Endothelial cell of coronary artery (primary cell): ENCODE data around the gene PLAAT4. TPM values are rescaled to one million over a fixed set of nuclear protein-coding genes. Genes with fewer than 3 reads are reported as not detected.

Experiments used
- total RNA-seq: library from RNA; depleted of rRNA; stranded (reverse); fragments of >200 nt; gene quantifications from 2 replicates; pipeline ENCODE4 v1.2.3, GENCODE V29; 2014

The PLAAT4 gene
- 0.81 and 2.9 TPM in 2 replicates for total RNA-seq

GRCh38 chr11:63536669-63537292 is at the start of gene PLAAT4:
Gene PLAAT4, plus strand, starts transcription at chr11:63536808. Its CDS starts 61 bp downstream, at chr11:63536869.

DNA sequence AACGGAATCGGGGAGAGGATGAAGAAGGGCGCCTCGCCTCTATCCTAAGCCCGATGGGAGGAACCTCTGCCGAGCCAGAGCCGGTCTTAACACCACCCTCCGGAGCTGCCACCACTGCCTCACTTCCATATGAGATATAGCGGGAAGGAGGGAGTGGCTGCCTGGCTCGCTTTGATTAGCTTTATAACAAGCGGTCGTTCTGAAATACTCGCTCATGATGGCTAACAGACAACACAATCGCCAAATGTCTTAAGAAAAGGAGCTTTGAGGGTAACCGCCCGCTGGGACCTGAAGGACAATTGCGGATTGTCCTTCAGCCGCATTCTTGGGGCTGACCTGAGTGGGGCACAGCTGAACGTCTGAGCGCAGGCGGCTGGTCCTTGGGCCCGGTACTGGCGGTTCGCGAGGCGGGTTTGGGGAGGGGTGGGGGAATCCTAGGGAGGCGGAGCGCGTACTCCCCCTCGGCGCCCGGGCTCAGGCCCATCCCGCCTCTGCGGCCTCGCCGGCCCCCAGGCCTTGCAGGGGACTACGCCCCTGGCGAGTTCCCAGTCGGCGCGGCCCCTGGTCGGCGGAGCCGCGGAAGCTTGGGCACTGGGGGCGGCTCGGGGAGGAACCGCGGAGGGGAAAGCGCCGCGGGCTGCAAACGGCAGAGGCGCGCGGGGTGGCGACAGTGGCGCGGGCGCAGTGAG is 45.9 kb upstream of the PLAAT4 start, which contains the start of gene PLAAT5:
TSS of gene PLAAT5 (minus strand) at position 617 of the 689 bp plus-strand sequence. CDS start at position 484, 133 bp downstream.

DNA sequence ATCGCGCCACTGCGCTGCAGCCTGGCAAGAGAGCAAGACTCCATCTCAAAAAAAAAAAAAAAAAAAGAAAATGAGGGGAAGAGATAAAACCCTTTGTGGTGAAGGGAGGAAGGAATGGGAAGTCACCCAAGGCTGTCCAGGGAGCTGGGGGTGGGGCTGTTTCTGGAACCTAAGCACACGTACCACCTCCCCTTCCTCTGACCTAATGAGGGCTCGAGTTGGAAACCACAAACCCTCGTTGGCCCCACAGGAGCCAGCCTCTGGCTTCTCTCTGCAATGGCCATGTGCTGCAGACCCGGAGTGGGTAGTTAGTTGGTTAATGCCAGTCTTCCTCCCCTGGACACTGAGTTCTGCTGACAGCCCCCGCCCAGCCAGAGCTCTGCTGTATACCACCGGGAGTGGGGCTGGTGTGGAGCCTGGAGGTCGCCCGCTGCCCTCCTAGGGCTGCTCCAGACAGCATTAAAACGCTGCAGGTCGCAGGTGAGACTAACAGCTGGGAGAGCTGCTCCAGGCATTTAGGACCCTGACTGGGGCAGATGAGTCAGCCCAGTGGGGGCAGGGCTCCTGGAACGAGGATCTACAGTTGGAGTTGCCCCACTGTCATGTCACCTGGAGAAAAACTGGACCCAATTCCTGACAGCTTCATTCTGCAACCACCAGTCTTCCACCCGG is 30.6 kb upstream of the PLAAT4 start, which contains the start of gene LGALS12:
TSS of gene LGALS12 (plus strand) at position 228 of the 672 bp plus-strand sequence. CDS start at position 603, 375 bp downstream.

GRCh38 chr11:63563201-63564055 is 26.8 kb downstream of the PLAAT4 start, which contains the start of gene PLAAT2:
Gene PLAAT2, minus strand, starts transcription at chr11:63563379. Its CDS starts 55 bp downstream, at chr11:63563324.

Other genes with a start within 250 kb of the PLAAT4 start
- gene SLC22A9, start 167.0 kb upstream of the PLAAT4 start, total RNA-seq: not detected in 2 replicates
- gene PLAAT5, start 45.6 kb upstream of the PLAAT4 start, total RNA-seq: not detected in 2 replicates
- gene LGALS12, start 30.7 kb upstream of the PLAAT4 start, total RNA-seq: not detected in 2 replicates
- not detected in 2 replicates for gene PLAAT2, start 26.6 kb downstream of the PLAAT4 start, total RNA-seq
- gene PLAAT3, start 77.6 kb downstream of the PLAAT4 start, total RNA-seq: 22.5 and 51.3 TPM in 2 replicates
- 86.0 and 93.2 TPM in 2 replicates for gene ATL3, start 134.6 kb downstream of the PLAAT4 start, total RNA-seq
- gene RTN3, start 144.7 kb downstream of the PLAAT4 start, total RNA-seq: 31.1 and 44.2 TPM in 2 replicates
- 16.4 and 21.8 TPM in 2 replicates for gene ZFTA, start 232.0 kb downstream of the PLAAT4 start, total RNA-seq